ENCODE results near the gene FOLR1. TPM values are rescaled to one million over a fixed set of nuclear protein-coding genes. Genes with fewer than 3 reads are reported as not detected.

The FOLR1 gene
- total RNA-seq, 2 donors from 2014 or later: 13.8 to 19.3 TPM

DNA sequence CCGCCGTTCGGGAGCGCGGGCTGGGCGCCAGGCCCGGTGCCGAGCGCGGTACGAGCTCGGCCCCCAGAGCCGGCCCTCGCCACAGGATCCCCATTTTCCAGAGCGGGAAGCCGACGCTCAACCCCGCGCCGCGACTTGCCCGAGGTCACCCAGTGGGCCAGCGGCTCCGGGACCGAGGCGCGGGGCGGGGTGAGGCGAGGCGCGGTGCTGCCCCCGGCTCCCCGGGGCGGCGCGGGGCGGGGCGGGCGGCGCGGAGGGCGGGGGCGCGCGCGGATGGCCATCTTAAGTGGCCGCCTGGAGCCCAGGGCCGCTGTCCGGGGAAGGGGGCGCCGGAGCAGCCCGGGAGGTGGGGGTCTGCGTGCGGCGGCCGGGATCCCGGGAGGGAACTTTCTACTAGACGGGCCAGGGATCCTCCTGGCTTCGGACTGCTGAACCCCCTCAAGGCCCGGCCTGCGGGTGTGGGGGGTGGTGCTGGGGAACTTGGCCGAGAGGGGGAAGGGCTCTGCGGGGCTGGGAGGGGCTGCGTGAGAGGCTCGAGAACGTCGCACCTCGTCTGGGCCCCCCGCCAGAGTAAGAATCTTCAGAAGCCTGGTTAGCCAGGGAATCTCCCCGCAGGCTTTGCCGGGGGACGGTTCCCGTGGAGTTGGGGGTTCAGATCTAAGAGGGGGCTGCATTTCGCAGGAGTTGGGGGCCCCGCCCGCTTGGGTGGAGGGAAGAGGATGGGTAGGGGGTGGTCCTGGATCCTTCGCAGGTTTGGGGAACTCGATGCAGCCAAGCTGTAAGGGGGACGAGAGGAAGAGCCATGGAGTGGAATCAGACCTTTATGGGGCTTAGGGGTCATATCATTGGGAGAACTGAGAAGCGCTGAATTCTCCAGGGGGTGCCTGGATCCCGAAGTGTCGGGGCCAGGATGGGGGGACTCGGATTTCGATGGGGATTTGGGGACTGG is 31.9 kb downstream of the FOLR1 start:
- TF ChIP-seq CTCF (conservative IDR thresholded peaks at IDR 0.05): no peak
- Mint-ChIP-seq H3K4me3 (peak overlapping the region; percentile 98), H3K4me1 (peaks cover 32% of the 10 kb centered on the region), H3K27me3 (ENCODE audit: insufficient read depth) (peaks cover under 1% of the 10 kb centered on the region), H3K9me3 (no peaks in the 10 kb centered on the region), H3K27ac (peak overlapping the region; percentile 97), H3K36me3 (ENCODE audit: low read depth) (peaks cover 17% of the 10 kb centered on the region)
- peaks cover 16% of the 10 kb centered on the region for H3K4me1 ChIP-seq (ENCODE audit: control insufficient read depth, insufficient read depth, low read length)
- no peaks in the 10 kb centered on the region for H3K9me3 ChIP-seq (ENCODE audit: control insufficient read depth, low read length)
- peak overlapping the region; percentile 86 for H3K9ac ChIP-seq (ENCODE audit: extremely low read depth, low read length, poor library complexity, severe bottlenecking)
- peak overlapping the region; percentile 83 for H3K27ac ChIP-seq (ENCODE audit: low read depth, low read length)
- WGBS, 2 experiments (ENCODE audit: insufficient coverage in 1 of 2, insufficient read length in 1 of 2): 0% methylated on average over 5 to 84 of the region's 84 CpGs
- no peaks in the 10 kb centered on the region for H3K27me3 ChIP-seq (ENCODE audit: control insufficient read depth, insufficient read depth, low read length, poor library complexity, severe bottlenecking)
- peak overlapping the region; percentile 97 for H3K4me3 ChIP-seq (ENCODE audit: low read length)
- peak; percentile 88 for DNase-seq
- H3K36me3 ChIP-seq (ENCODE audit: control insufficient read depth, insufficient read depth, low read length): peaks cover 28% of the 10 kb centered on the region

DNA sequence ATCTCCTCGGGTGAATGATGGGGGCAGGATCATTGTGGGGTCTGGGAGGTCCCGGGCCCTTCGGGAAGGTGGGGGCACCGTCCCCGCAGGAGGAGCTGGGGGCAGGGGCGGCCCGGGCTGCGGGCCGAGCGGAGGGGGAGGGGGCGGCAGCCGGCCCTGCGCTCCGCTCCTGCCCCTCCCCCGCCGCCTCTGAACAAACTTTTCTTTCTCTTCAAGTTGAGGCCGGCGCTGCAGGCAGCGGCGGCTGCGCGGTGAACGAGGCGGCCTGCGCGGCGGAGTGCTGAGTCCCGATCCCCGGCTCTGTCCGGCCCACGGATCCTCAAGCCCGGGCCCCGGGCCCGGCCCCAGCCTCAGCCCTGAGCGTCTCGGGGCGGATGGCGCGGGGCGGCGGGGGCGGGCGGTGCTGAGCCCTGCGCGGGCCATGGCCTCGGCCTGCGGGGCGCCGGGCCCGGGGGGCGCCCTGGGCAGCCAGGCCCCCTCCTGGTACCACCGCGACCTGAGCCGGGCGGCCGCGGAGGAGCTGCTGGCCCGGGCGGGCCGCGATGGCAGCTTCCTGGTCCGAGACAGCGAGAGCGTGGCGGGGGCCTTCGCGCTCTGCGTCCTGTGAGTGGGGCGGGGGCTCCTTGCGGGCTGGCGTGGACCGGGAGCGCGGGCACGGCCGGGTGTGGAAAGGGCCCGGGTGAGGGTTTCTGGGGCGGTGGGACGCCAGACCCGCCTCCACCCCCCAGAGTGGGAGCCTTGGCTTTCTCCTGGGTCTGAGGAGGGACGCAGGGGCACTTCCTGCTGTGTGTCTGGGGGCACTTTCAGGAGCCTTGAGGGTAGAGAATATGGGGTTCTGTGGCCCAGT is 32.8 kb downstream of the FOLR1 start, which contains the start of gene INPPL1:
INPPL1 (plus strand) TSS at position 204 of the 847 bp plus-strand sequence; CDS start at position 422, 218 bp downstream.
- Mint-ChIP-seq H3K9me3 (no peaks in the 10 kb centered on the region), H3K36me3 (ENCODE audit: low read depth) (peaks cover 26% of the 10 kb centered on the region), H3K27me3 (ENCODE audit: insufficient read depth) (no peaks in the 10 kb centered on the region), H3K4me1 (peaks cover 32% of the 10 kb centered on the region), H3K27ac (peak within 1 kb of the TSS; percentile 97), H3K4me3 (peak within 1 kb of the TSS; percentile 98)
- TF ChIP-seq CTCF (conservative IDR thresholded peaks at IDR 0.05): no peak
- no peaks in the 10 kb centered on the region for H3K9me3 ChIP-seq (ENCODE audit: control insufficient read depth, low read length)
- WGBS, 2 experiments (ENCODE audit: insufficient coverage in 1 of 2, insufficient read length in 1 of 2): 0% methylated on average over 31 to 80 of the region's 81 CpGs
- peak within 1 kb of the TSS; percentile 83 for H3K27ac ChIP-seq (ENCODE audit: low read depth, low read length)
- peaks cover 37% of the 10 kb centered on the region for H3K36me3 ChIP-seq (ENCODE audit: control insufficient read depth, insufficient read depth, low read length)
- H3K9ac ChIP-seq (ENCODE audit: extremely low read depth, low read length, poor library complexity, severe bottlenecking): peak within 1 kb of the TSS; percentile 86
- peak; percentile 76 for DNase-seq
- no peaks in the 10 kb centered on the region for H3K27me3 ChIP-seq (ENCODE audit: control insufficient read depth, insufficient read depth, low read length, poor library complexity, severe bottlenecking)
- H3K4me3 ChIP-seq (ENCODE audit: low read length): peak within 1 kb of the TSS; percentile 97
- peaks cover 16% of the 10 kb centered on the region for H3K4me1 ChIP-seq (ENCODE audit: control insufficient read depth, insufficient read depth, low read length)

DNA sequence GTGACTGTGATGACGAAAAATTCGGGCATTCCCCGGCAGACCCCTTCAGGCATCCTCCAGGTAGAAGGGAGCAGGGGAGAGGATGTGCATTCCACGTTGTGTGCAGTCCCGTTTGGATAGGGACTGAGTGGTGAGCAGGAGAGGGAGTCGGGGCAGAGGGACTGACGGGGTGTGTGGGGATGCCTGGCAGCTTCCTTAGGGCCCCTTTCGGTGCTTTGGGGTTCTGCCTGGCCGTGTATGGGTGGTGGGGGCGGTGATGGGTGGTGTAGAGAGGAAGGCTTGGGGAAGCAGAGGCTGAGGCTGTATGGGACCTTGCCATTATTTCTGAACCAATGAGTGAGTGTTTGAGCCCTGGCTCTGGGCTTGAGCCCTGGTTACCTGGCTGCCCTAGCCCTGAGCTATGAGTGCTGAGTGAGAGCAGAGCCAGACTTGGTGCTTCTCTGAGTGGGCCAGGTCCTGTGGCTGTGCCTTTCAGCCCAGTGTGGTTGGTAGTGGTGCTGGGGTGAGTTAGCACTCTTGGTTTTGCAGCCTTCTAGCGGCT is 33.5 kb downstream of the FOLR1 start:
- Mint-ChIP-seq H3K4me1 (peaks cover 32% of the 10 kb centered on the region), H3K9me3 (no peaks in the 10 kb centered on the region), H3K27me3 (ENCODE audit: insufficient read depth) (no peaks in the 10 kb centered on the region), H3K4me3 (peak overlapping the region; percentile 98), H3K36me3 (ENCODE audit: low read depth) (peaks cover 32% of the 10 kb centered on the region), H3K27ac (peak overlapping the region; percentile 92)
- no peak for TF ChIP-seq CTCF (conservative IDR thresholded peaks at IDR 0.05)
- Histone ChIP-seq H3K4me3 (ENCODE audit: low read length) (peak overlapping the region; percentile 97), H3K36me3 (ENCODE audit: control insufficient read depth, insufficient read depth, low read length) (peaks cover 44% of the 10 kb centered on the region), H3K27me3 (ENCODE audit: control insufficient read depth, insufficient read depth, low read length, poor library complexity, severe bottlenecking) (no peaks in the 10 kb centered on the region), H3K4me1 (ENCODE audit: control insufficient read depth, insufficient read depth, low read length) (peaks cover 16% of the 10 kb centered on the region), H3K9me3 (ENCODE audit: control insufficient read depth, low read length) (no peaks in the 10 kb centered on the region), H3K27ac (ENCODE audit: low read depth, low read length) (no peak overlapping the region), H3K9ac (ENCODE audit: extremely low read depth, low read length, poor library complexity, severe bottlenecking) (peak overlapping the region; percentile 86)
- WGBS, 2 experiments (ENCODE audit: insufficient coverage in 1 of 2, insufficient read length in 1 of 2): 5 to 9% methylated on average over 6 to 11 of the region's 11 CpGs
- peak; percentile 62 for DNase-seq
